Smooth muscle cell (in vitro differentiated cells): ENCODE measurements around the gene HIGD1A. TPM values are rescaled to one million over a fixed set of nuclear protein-coding genes. Genes with fewer than 3 reads are reported as not detected.

Source experiments
- DNase-seq: peaks from one replicate; lab custom pipeline; 2025; ENCODE audit not compliant: unreplicated experiment; lab: John Stamatoyannopoulos, UW
- H2AFZ ChIP-seq: fragments of 200-600 bp; sonication (generic); 2 replicates; pipeline ENCODE4 v1.6.0; 2016; ENCODE audit warnings: antibody characterized with exemption, low read depth, mild to moderate bottlenecking
- H3F3A ChIP-seq: fragments of 200-600 bp; sonication (generic); 2 replicates; pipeline ENCODE4 v1.6.0; 2017; ENCODE audit warnings: antibody characterized with exemption, low read depth
- H3K27ac ChIP-seq: fragments of 200-600 bp; sonication (generic); 2 replicates; pipeline ENCODE4 v1.5.1; 2016; ENCODE audit warnings: low read depth, mild to moderate bottlenecking
- H3K27me3 ChIP-seq: fragments of 200-600 bp; sonication (generic); 2 replicates; pipeline ENCODE4 v1.6.1; 2016; ENCODE audit warnings: low read depth, mild to moderate bottlenecking
- H3K36me3 ChIP-seq: fragments of 200-600 bp; sonication (generic); 2 replicates; pipeline ENCODE4 v1.5.1; 2016; ENCODE audit warnings: low read depth
- H3K4me1 ChIP-seq: fragments of 200-600 bp; sonication (generic); 2 replicates; pipeline ENCODE4 v1.5.1; 2016; ENCODE audit warnings: low read depth
- H3K4me2 ChIP-seq: fragments of 200-600 bp; sonication (generic); 2 replicates; pipeline ENCODE4 v1.6.0; 2016; ENCODE audit warnings: mild to moderate bottlenecking
- H3K4me3 ChIP-seq: fragments of 200-600 bp; sonication (generic); 2 replicates; pipeline ENCODE4 v1.5.1; 2016; ENCODE audit warnings: mild to moderate bottlenecking
- H3K79me2 ChIP-seq: fragments of 200-600 bp; sonication (generic); 2 replicates; pipeline ENCODE4 v1.6.0; 2016; ENCODE audit warnings: low read depth, mild to moderate bottlenecking
- H3K9ac ChIP-seq: fragments of 200-600 bp; sonication (generic); 2 replicates; pipeline ENCODE4 v1.6.0; 2016; ENCODE audit warnings: low read depth
- H3K9me3 ChIP-seq: fragments of 200-600 bp; sonication (generic); replicated peaks from 2 replicates; pipeline ENCODE4 v1.5.1; 2016; ENCODE audit warnings: low read depth
- H4K20me1 ChIP-seq: fragments of 200-600 bp; sonication (generic); 2 replicates; pipeline ENCODE4 v1.6.0; 2016; ENCODE audit warnings: low read depth
- WGBS: methylation state at CpG from one replicate; pipeline ENCODE4 v1.1.7; 2016; ENCODE audit warnings: low lambda C conversion rate; 5-methylcytosine and 5-hydroxymethylcytosine counted together
- polyA plus RNA-seq: library from polyadenylated mRNA; unstranded; fragments of >200 nt; fragmentation: Nextera tagmentation; extraction: Ambion mirVana; gene quantifications from 2 replicates; pipeline ENCODE4 v1.2.1, GENCODE V29; 2016
- total RNA-seq: library from RNA; depleted of rRNA; stranded (reverse); fragments of >200 nt; gene quantifications from 2 replicates; pipeline ENCODE4 v1.2.3, GENCODE V29; 2014
- TF ChIP-seq, protein P1 (sequence below): fragments of 200-600 bp; sonication (generic); IDR thresholded peaks from 2 replicates; pipeline ENCODE4 v1.5.1; 2017; ENCODE audit warnings: borderline replicate concordance, mild to moderate bottlenecking, antibody characterized with exemption; ENCODE audit not compliant: insufficient read depth, poor library complexity, severe bottlenecking

Gene HIGD1A
- total and polyA plus RNA-seq, 2 experiments from 2014 or later, result 159 to 339 TPM

DNA sequence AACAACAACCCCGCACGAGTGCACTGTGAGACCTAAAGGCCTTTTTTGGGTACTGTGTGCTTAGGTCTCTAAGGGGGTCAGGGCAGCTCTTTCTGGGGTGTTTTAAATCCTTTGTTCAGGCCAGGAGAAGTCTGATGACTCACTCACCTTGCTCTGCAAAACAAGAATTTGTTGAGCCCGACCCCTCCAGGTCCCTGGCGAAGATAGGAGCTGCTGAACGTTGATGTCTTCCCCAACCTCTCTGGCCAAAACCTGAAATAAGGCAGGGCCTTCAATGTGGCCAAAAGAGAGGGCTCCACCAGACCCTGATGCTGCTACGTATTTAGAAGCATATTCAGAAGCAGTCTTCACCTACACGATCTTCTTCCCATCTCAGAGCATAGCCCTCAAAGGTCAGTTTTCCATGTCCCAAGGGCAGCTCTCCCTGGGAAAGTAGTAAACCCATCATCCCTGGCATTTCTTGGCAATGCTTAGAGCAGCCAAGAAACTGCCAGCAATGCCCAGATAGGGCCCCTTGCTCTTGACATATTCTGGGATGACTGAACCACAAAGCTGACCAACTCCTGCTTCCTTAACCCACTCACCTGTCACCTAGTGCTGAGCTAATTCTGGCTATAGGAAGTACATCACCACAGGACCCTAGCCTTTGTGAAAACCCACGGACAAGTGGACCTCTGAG, 58.4 kb downstream of the HIGD1A start:
- 70% methylated on average over 8 of the region's 8 CpGs for WGBS
- no peak overlapping the region for H3K4me2 ChIP-seq
- H3K27ac ChIP-seq, result no peak overlapping the region

DNA sequence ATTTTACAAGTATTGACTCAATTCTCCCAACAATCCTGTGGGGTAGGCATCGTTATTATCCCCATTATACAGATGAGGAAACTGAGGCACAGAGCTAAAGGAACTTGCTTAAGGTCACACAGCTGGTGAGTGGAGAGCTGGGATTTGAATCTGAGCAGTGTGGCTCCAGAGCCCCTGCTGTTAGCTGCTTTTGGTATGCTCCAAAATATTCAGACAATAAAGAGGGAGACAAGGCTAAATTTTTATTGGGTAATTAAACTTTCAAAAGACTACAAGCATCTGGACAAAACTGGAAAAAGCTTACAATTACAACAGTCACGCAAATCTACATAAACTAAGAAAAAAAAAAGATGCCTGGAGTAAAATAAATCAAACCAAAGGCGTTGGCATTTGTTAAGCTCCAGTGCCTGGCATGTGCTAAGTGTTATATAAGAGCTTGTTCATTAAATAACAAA, 59.0 kb downstream of the HIGD1A start:
- Histone ChIP-seq H3K9me3 (no peaks in the 10 kb centered on the region), H3F3A (no peaks in the 10 kb centered on the region), H3K27ac (no peak overlapping the region), H2AFZ (no peak overlapping the region), H3K4me3 (no peak overlapping the region), H3K4me2 (no peak overlapping the region), H3K27me3 (no peaks in the 10 kb centered on the region), H3K4me1 (peaks cover 3% of the 10 kb centered on the region), H3K79me2 (no peaks in the 10 kb centered on the region), H3K9ac (no peak overlapping the region), H3K36me3 (no peaks in the 10 kb centered on the region), H4K20me1 (no peaks in the 10 kb centered on the region)
- WGBS, result 80% methylated on average over 3 of the region's 3 CpGs
- TF ChIP-seq, protein P1, sequence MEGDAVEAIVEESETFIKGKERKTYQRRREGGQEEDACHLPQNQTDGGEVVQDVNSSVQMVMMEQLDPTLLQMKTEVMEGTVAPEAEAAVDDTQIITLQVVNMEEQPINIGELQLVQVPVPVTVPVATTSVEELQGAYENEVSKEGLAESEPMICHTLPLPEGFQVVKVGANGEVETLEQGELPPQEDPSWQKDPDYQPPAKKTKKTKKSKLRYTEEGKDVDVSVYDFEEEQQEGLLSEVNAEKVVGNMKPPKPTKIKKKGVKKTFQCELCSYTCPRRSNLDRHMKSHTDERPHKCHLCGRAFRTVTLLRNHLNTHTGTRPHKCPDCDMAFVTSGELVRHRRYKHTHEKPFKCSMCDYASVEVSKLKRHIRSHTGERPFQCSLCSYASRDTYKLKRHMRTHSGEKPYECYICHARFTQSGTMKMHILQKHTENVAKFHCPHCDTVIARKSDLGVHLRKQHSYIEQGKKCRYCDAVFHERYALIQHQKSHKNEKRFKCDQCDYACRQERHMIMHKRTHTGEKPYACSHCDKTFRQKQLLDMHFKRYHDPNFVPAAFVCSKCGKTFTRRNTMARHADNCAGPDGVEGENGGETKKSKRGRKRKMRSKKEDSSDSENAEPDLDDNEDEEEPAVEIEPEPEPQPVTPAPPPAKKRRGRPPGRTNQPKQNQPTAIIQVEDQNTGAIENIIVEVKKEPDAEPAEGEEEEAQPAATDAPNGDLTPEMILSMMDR, result no peak
- no peak for DNase-seq

More for the DNA sequence above, 58.4 kb downstream of the HIGD1A start:
- no peaks in the 10 kb centered on the region for H3K27me3 ChIP-seq
- no peaks in the 10 kb centered on the region for H3K79me2 ChIP-seq
- TF ChIP-seq, protein P1, result no peak
- H4K20me1 ChIP-seq, result no peaks in the 10 kb centered on the region
- H3K4me1 ChIP-seq, result peaks cover 3% of the 10 kb centered on the region
- H2AFZ ChIP-seq, result no peak overlapping the region
- H3F3A ChIP-seq, result no peaks in the 10 kb centered on the region
- H3K9me3 ChIP-seq, result no peaks in the 10 kb centered on the region
- H3K4me3 ChIP-seq, result no peak overlapping the region
- DNase-seq, result no peak
- H3K9ac ChIP-seq, result no peak overlapping the region
- no peaks in the 10 kb centered on the region for H3K36me3 ChIP-seq

DNA sequence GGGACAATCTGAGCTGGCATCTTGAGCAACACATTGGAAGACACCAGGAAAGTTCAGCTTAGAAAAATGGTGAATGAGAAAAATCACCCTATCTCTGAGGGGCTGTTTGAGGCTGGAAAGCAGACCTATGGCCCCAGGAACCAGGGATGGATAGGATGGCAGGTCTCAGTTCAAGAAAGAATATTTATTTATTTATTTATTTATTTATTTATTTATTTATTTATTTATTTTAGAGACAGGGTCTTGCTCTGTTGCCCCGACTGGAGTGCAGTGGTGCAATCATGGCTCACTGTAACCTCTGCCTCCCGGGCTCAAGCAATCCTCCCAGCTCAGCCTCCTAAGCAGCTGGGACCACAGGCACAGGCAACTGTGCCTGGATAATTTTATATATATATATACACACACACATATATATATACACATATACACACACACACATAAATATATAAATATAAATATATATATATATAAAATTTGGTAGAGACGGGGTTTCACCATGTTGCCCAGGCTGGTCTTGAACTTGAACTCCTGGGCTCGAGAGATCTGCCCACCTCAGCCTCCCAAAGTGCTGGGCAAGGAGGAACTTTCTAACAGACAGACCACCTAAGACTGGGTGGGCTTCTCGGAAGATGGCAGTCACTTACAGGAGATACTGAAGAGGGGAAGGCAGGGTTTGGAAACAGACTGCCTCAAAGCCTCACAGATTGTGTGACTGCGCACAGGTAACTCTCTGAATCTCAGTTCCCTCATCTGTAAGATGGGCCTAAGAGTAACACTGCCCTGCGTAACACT, 60.9 kb downstream of the HIGD1A start:
- no peak overlapping the region for H2AFZ ChIP-seq
- 96% methylated on average over 7 of the region's 7 CpGs for WGBS
- no peak overlapping the region for H3K27ac ChIP-seq

More for the DNA sequence above, 60.9 kb downstream of the HIGD1A start:
- TF ChIP-seq, protein P1, result no peak
- Histone ChIP-seq H3F3A (no peaks in the 10 kb centered on the region), H3K9me3 (no peaks in the 10 kb centered on the region), H3K27me3 (no peaks in the 10 kb centered on the region), H3K36me3 (no peaks in the 10 kb centered on the region), H3K4me2 (no peak overlapping the region), H4K20me1 (no peaks in the 10 kb centered on the region), H3K79me2 (no peaks in the 10 kb centered on the region), H3K4me3 (no peak overlapping the region), H3K9ac (no peak overlapping the region), H3K4me1 (peaks cover 3% of the 10 kb centered on the region)
- no peak for DNase-seq
